ENCODE results near the gene SRSF8.
A peak's percentile ranks its signal among the peaks of the same experiment; 100 is the strongest.
"Not testable (repeated sequence)": the region's sequence is repeated elsewhere in the genome, so short reads cannot be mapped to it uniquely, and the experiment has no call there.

Gene SRSF8

GRCh38 chr11:95037356-95038035 is 29.2 kb upstream of the SRSF8 start:
- peaks cover 0 to 15% (median 2%) of the 10 kb centered on the region in 5 experiments for H3K27me3 ChIP-seq (replicated peaks in 2 of 5; ENCODE audit: control insufficient read depth in 4 of 5, insufficient read depth in 5 of 5, low read length in 4 of 5)

GRCh38 chr11:95042239-95042638 is 24.5 kb upstream of the SRSF8 start:
- DNase-seq = no peak
- POLR2A ChIA-PET = no interaction called here
- H3K9me3 ChIP-seq (ENCODE audit: control extremely low read depth in 1 of 5, control insufficient read depth in 4 of 5, insufficient read depth in 2 of 5, low read depth in 1 of 5, low read length in 4 of 5) = peaks cover 0 to 5% (median 0%) of the 10 kb centered on the region in 5 experiments
- H3K36me3 ChIP-seq (ENCODE audit: control insufficient read depth in 4 of 4, insufficient read depth in 4 of 4, low read length in 3 of 4) = no peaks in the 10 kb centered on the region
- H3K4me3 ChIP-seq (ENCODE audit: control insufficient read depth in 1 of 7, extremely low read depth in 1 of 7, insufficient read depth in 4 of 7, low read depth in 2 of 7, low read length in 6 of 7) = no peak overlapping the region
- CTCF ChIA-PET = no interaction called here
- H3K4me1 ChIP-seq (ENCODE audit: control extremely low read depth in 1 of 4, control insufficient read depth in 4 of 4, insufficient read depth in 4 of 4, low read length in 3 of 4) = no peaks in the 10 kb centered on the region
- H3K27ac ChIP-seq (ENCODE audit: insufficient read depth in 1 of 2, low read depth in 1 of 2, low read length in 2 of 2, poor library complexity in 1 of 2, severe bottlenecking in 2 of 2) = no peak overlapping the region
- no CpG with 5 or more reads among the region's 1 CpG for WGBS (ENCODE audit: insufficient coverage)
- peaks cover 0 to 10% (median 4%) of the 10 kb centered on the region in 5 experiments for H3K27me3 ChIP-seq (replicated peaks in 2 of 5; ENCODE audit: control insufficient read depth in 4 of 5, insufficient read depth in 5 of 5, low read length in 4 of 5)

More at GRCh38 chr11:95037356-95038035, 29.2 kb upstream of the SRSF8 start:
- H3K4me3 ChIP-seq (ENCODE audit: control insufficient read depth in 1 of 7, extremely low read depth in 1 of 7, insufficient read depth in 4 of 7, low read depth in 2 of 7, low read length in 6 of 7) = peak overlapping the region in 5 of 7 experiments; percentile 0 to 61 (median 28)
- H3K4me1 ChIP-seq (ENCODE audit: control extremely low read depth in 1 of 4, control insufficient read depth in 4 of 4, insufficient read depth in 4 of 4, low read length in 3 of 4); H3K36me3 ChIP-seq (ENCODE audit: control insufficient read depth in 4 of 4, insufficient read depth in 4 of 4, low read length in 3 of 4); H3K27ac ChIP-seq (ENCODE audit: insufficient read depth in 1 of 2, low read depth in 1 of 2, low read length in 2 of 2, poor library complexity in 1 of 2, severe bottlenecking in 2 of 2); H3K9me3 ChIP-seq (ENCODE audit: control extremely low read depth in 1 of 5, control insufficient read depth in 4 of 5, insufficient read depth in 2 of 5, low read depth in 1 of 5, low read length in 4 of 5); CTCF ChIA-PET; POLR2A ChIA-PET: not testable (repeated sequence)
- 34% methylated on average over 63 of the region's 71 CpGs for whole genome bisulfite sequencing (ENCODE audit: insufficient coverage)
- peak; percentile 11 to 43 (median 14) for DNase-seq

- POLR2A ChIA-PET = no interaction called here
- 100% methylated on average over 3 of the region's 3 CpGs for WGBS (ENCODE audit: insufficient coverage)
- CTCF ChIA-PET = no interaction called here
Observed at GRCh38 chr11:95042906-95043305, 23.8 kb upstream of the SRSF8 start.

GRCh38 chr11:95044010-95044409 is 22.7 kb upstream of the SRSF8 start:
- Histone ChIP-seq H3K4me1 (ENCODE audit: control extremely low read depth in 1 of 4, control insufficient read depth in 4 of 4, insufficient read depth in 4 of 4, low read length in 3 of 4) (no peaks in the 10 kb centered on the region), H3K27me3 (replicated peaks in 2 of 5; ENCODE audit: control insufficient read depth in 4 of 5, insufficient read depth in 5 of 5, low read length in 4 of 5) (peaks cover 0 to 3% (median 0%) of the 10 kb centered on the region in 5 experiments), H3K4me3 (ENCODE audit: control insufficient read depth in 1 of 7, extremely low read depth in 1 of 7, insufficient read depth in 4 of 7, low read depth in 2 of 7, low read length in 6 of 7) (no peak overlapping the region), H3K9me3 (ENCODE audit: control extremely low read depth in 1 of 5, control insufficient read depth in 4 of 5, insufficient read depth in 2 of 5, low read depth in 1 of 5, low read length in 4 of 5) (no peaks in the 10 kb centered on the region), H3K27ac (ENCODE audit: insufficient read depth in 1 of 2, low read depth in 1 of 2, low read length in 2 of 2, poor library complexity in 1 of 2, severe bottlenecking in 2 of 2) (no peak overlapping the region), H3K36me3 (ENCODE audit: control insufficient read depth in 4 of 4, insufficient read depth in 4 of 4, low read length in 3 of 4) (no peaks in the 10 kb centered on the region)
- 100% methylated on average over 3 of the region's 4 CpGs for WGBS (ENCODE audit: insufficient coverage)
- POLR2A ChIA-PET = no interaction called here
- DNase-seq = no peak
- CTCF ChIA-PET = no interaction called here

More at GRCh38 chr11:95042906-95043305, 23.8 kb upstream of the SRSF8 start:
- no peak overlapping the region for H3K27ac ChIP-seq (ENCODE audit: insufficient read depth in 1 of 2, low read depth in 1 of 2, low read length in 2 of 2, poor library complexity in 1 of 2, severe bottlenecking in 2 of 2)
- H3K4me3 ChIP-seq (ENCODE audit: control insufficient read depth in 1 of 7, extremely low read depth in 1 of 7, insufficient read depth in 4 of 7, low read depth in 2 of 7, low read length in 6 of 7) = no peak overlapping the region
- no peaks in the 10 kb centered on the region for H3K4me1 ChIP-seq (ENCODE audit: control extremely low read depth in 1 of 4, control insufficient read depth in 4 of 4, insufficient read depth in 4 of 4, low read length in 3 of 4)
- no peak for DNase-seq
- H3K36me3 ChIP-seq (ENCODE audit: control insufficient read depth in 4 of 4, insufficient read depth in 4 of 4, low read length in 3 of 4) = no peaks in the 10 kb centered on the region
- H3K27me3 ChIP-seq (replicated peaks in 2 of 5; ENCODE audit: control insufficient read depth in 4 of 5, insufficient read depth in 5 of 5, low read length in 4 of 5) = peaks cover 0 to 5% (median 2%) of the 10 kb centered on the region in 5 experiments
- H3K9me3 ChIP-seq (ENCODE audit: control extremely low read depth in 1 of 5, control insufficient read depth in 4 of 5, insufficient read depth in 2 of 5, low read depth in 1 of 5, low read length in 4 of 5) = peaks cover 0 to 2% (median 0%) of the 10 kb centered on the region in 5 experiments

- Histone ChIP-seq H3K4me3 (ENCODE audit: control insufficient read depth in 1 of 7, extremely low read depth in 1 of 7, insufficient read depth in 4 of 7, low read depth in 2 of 7, low read length in 6 of 7) (no peak overlapping the region), H3K36me3 (ENCODE audit: control insufficient read depth in 4 of 4, insufficient read depth in 4 of 4, low read length in 3 of 4) (no peaks in the 10 kb centered on the region), H3K27me3 (replicated peaks in 2 of 5; ENCODE audit: control insufficient read depth in 4 of 5, insufficient read depth in 5 of 5, low read length in 4 of 5) (peaks cover 0 to 3% (median 0%) of the 10 kb centered on the region in 5 experiments), H3K27ac (ENCODE audit: insufficient read depth in 1 of 2, low read depth in 1 of 2, low read length in 2 of 2, poor library complexity in 1 of 2, severe bottlenecking in 2 of 2) (no peak overlapping the region), H3K4me1 (ENCODE audit: control extremely low read depth in 1 of 4, control insufficient read depth in 4 of 4, insufficient read depth in 4 of 4, low read length in 3 of 4) (no peaks in the 10 kb centered on the region), H3K9me3 (ENCODE audit: control extremely low read depth in 1 of 5, control insufficient read depth in 4 of 5, insufficient read depth in 2 of 5, low read depth in 1 of 5, low read length in 4 of 5) (no peaks in the 10 kb centered on the region)
- DNase-seq = no peak
- ChIA-PET POLR2A (no interaction called here), CTCF (no interaction called here)
Observed at GRCh38 chr11:95045812-95046211, 20.9 kb upstream of the SRSF8 start.

- POLR2A ChIA-PET = interaction anchor here (0.6 kb wide), 1 partner anchor 16 kb away, joined by 3 read pairs; no protein-coding TSS in a partner anchor
- CTCF ChIA-PET; H3K27me3 ChIP-seq (replicated peaks in 2 of 5; ENCODE audit: control insufficient read depth in 4 of 5, insufficient read depth in 5 of 5, low read length in 4 of 5): not testable (repeated sequence)
Observed at GRCh38 chr11:95049122-95049521, 17.6 kb upstream of the SRSF8 start, which contains the start of gene KDM4F. KDM4F (plus strand) TSS chr11:95049422.

GRCh38 chr11:95050595-95051202 is 16.0 kb upstream of the SRSF8 start:
- ChIA-PET CTCF (no interaction called here), POLR2A (no interaction called here)
- Histone ChIP-seq H3K27ac (ENCODE audit: insufficient read depth in 1 of 2, low read depth in 1 of 2, low read length in 2 of 2, poor library complexity in 1 of 2, severe bottlenecking in 2 of 2) (no peak overlapping the region), H3K36me3 (ENCODE audit: control insufficient read depth in 4 of 4, insufficient read depth in 4 of 4, low read length in 3 of 4) (no peaks in the 10 kb centered on the region), H3K9me3 (ENCODE audit: control extremely low read depth in 1 of 5, control insufficient read depth in 4 of 5, insufficient read depth in 2 of 5, low read depth in 1 of 5, low read length in 4 of 5) (peaks cover 0 to under 1% (median 0%) of the 10 kb centered on the region in 5 experiments), H3K27me3 (replicated peaks in 2 of 5; ENCODE audit: control insufficient read depth in 4 of 5, insufficient read depth in 5 of 5, low read length in 4 of 5) (peaks cover 0 to 2% (median 0%) of the 10 kb centered on the region in 5 experiments), H3K4me3 (ENCODE audit: control insufficient read depth in 1 of 7, extremely low read depth in 1 of 7, insufficient read depth in 4 of 7, low read depth in 2 of 7, low read length in 6 of 7) (no peak overlapping the region), H3K4me1 (ENCODE audit: control extremely low read depth in 1 of 4, control insufficient read depth in 4 of 4, insufficient read depth in 4 of 4, low read length in 3 of 4) (peaks cover 0 to 5% (median 0%) of the 10 kb centered on the region in 4 experiments)
- no peak for DNase-seq
- 89% methylated on average over 22 of the region's 22 CpGs for WGBS (ENCODE audit: insufficient coverage)

More at GRCh38 chr11:95049122-95049521, 17.6 kb upstream of the SRSF8 start, which contains the start of gene KDM4F:
- not testable (repeated sequence) for H3K4me1 ChIP-seq (ENCODE audit: control extremely low read depth in 1 of 4, control insufficient read depth in 4 of 4, insufficient read depth in 4 of 4, low read length in 3 of 4); H3K27ac ChIP-seq (ENCODE audit: insufficient read depth in 1 of 2, low read depth in 1 of 2, low read length in 2 of 2, poor library complexity in 1 of 2, severe bottlenecking in 2 of 2); H3K36me3 ChIP-seq (ENCODE audit: control insufficient read depth in 4 of 4, insufficient read depth in 4 of 4, low read length in 3 of 4); H3K4me3 ChIP-seq (ENCODE audit: control insufficient read depth in 1 of 7, extremely low read depth in 1 of 7, insufficient read depth in 4 of 7, low read depth in 2 of 7, low read length in 6 of 7); H3K9me3 ChIP-seq (ENCODE audit: control extremely low read depth in 1 of 5, control insufficient read depth in 4 of 5, insufficient read depth in 2 of 5, low read depth in 1 of 5, low read length in 4 of 5); DNase-seq
- WGBS (ENCODE audit: insufficient coverage) = no CpG with 5 or more reads among the region's 3 CpGs
